Psoas muscle (tissue), 8 donors: Measurements from ENCODE around the gene OSBPL7. TPM values are rescaled to one million over a fixed set of nuclear protein-coding genes. Genes with fewer than 3 reads are reported as not detected.
A peak's percentile ranks its signal among the peaks of the same experiment; 100 is the strongest.

Experiments used
- ATAC-seq, 4 donors: fragments of 200-7000 bp; cut with Tn5 transposase; one replicate each; pipeline ENCODE4 v1.9.1; 2020; ENCODE audit warnings: moderate library complexity in 3 of 4, mild to moderate bottlenecking in 2 of 4
- DNase-seq, 2 donors: peaks; one replicate each; pipeline ENCODE4 v3.0.0-alpha.2; 2020
- H3K27ac ChIP-seq: fragments of 200-600 bp; one replicate; pipeline ENCODE4 v1.8.0; 2022
- H3K27me3 ChIP-seq, 3 donors: fragments of 200-600 bp in 1 of 3; one replicate each; pipeline versions ENCODE4 v1.6.1 to v1.8.0; 2013 to 2022; ENCODE audit warnings: low read length in 2 of 3, mild to moderate bottlenecking in 2 of 3, moderate library complexity in 1 of 3; ENCODE audit not compliant: insufficient read depth in 3 of 3
- H3K36me3 ChIP-seq, 2 donors: fragments of 200-600 bp in 1 of 2; one replicate each; pipeline versions ENCODE4 v1.6.1 to v1.8.0; 2013 to 2022; ENCODE audit warnings: low read depth in 1 of 2, mild to moderate bottlenecking in 1 of 2, moderate library complexity in 1 of 2; ENCODE audit not compliant: insufficient read depth in 1 of 2
- H3K4me1 ChIP-seq: fragments of 200-600 bp; one replicate; pipeline ENCODE4 v1.8.0; 2022
- H3K4me3 ChIP-seq: fragments of 200-600 bp; one replicate; pipeline ENCODE4 v1.8.0; 2022; ENCODE audit warnings: mild to moderate bottlenecking
- H3K9me3 ChIP-seq: fragments of 200-600 bp; one replicate; pipeline ENCODE4 v1.8.0; 2022
- CTCF ChIP-seq: fragments of 200-600 bp; IDR thresholded peaks from one replicate; pipeline ENCODE4 v1.8.0; 2022; ENCODE audit warnings: antibody characterized with exemption
- WGBS, 3 donors: extraction: QIAGEN DNeasy Blood & Tissue Kit; methylation state at CpG; one replicate each; pipeline versions ENCODE4 v1.1.6 to v1.1.7; 2013; 5-methylcytosine and 5-hydroxymethylcytosine counted together
- intact Hi-C, 2 donors: fragments of 100-400 bp; cut with DNase I; formaldehyde crosslinking; loops; one replicate each; pipeline versions ENCODE4 v1.11.0 to v1.14.2; 2022
- polyA plus RNA-seq, 3 donors: library from polyadenylated mRNA; stranded (reverse); fragments of 200-250 nt; gene quantifications; one replicate each; pipeline ENCODE4 v1.2.3, GENCODE V29; 2013
- total RNA-seq, 4 donors: library from RNA; stranded (reverse); fragmentation: NEBNext Ultra II Directional in 2 of 4; extraction: Animal tissue kit (Norgen Biotek cat#: 25700) in 2 of 4; gene quantifications; one replicate each; pipeline versions ENCODE4 v1.2.1 to v1.2.4, GENCODE V29; 2021 to 2023
- donor health status: healthy with polysubstance abuse.
- donor health status: DM: no; HTN: no; CAD: no; lungs with moderate emphysema.
- donor health status: Bipolar disorder and iron deficiency.
- donor health status: healthy.
- donor health status: DM: yes; HTN: yes; CAD: no.
- donor health status: DM: no; HTN: no; CAD: no.
- donor health status: DM: no; HTN: no; CAD: no.
- donor health status: DM: yes; HTN: yes; CAD: no.

OSBPL7 gene
- total and polyA plus RNA-seq, 7 donors = 0.95 to 23.4 (median 2.6) TPM

- Histone ChIP-seq H3K4me1 (peaks cover 21% of the 10 kb centered on the region), H3K27me3 (no peaks in the 10 kb centered on the region), H3K9me3 (no peaks in the 10 kb centered on the region), H3K36me3 (peaks cover 0 to 68% of the 10 kb centered on the region in 2 donors), H3K4me3 (peak overlapping the region; percentile 84), H3K27ac (peak overlapping the region; percentile 92)
- DNase-seq = peak in 1 of 2 donors; percentile 51
- intact Hi-C loops = no loop called here
- no peak for ATAC-seq
- 44 to 74% (median 51%) methylated on average over 10 of the region's 10 CpGs for WGBS, 3 donors
- TF ChIP-seq CTCF = no peak
Observed at GRCh38 chr17:47819475-47819874, 2.1 kb downstream of the OSBPL7 start.

GRCh38 chr17:47818002-47818695 is 3.4 kb downstream of the OSBPL7 start:
- peaks cover 0 to 68% of the 10 kb centered on the region in 2 donors for H3K36me3 ChIP-seq
- intact Hi-C loops = no loop called here
- no peak overlapping the region for H3K27ac ChIP-seq
- H3K4me1 ChIP-seq = peaks cover 21% of the 10 kb centered on the region
- no peaks in the 10 kb centered on the region for H3K9me3 ChIP-seq
- H3K27me3 ChIP-seq = no peaks in the 10 kb centered on the region
- WGBS, 3 donors = 90 to 94% (median 93%) methylated on average over 11 of the region's 11 CpGs
- no peak overlapping the region for H3K4me3 ChIP-seq
- no peak for TF ChIP-seq CTCF
- ATAC-seq (no peak), DNase-seq (no peak)

GRCh38 chr17:47816947-47817346 is 4.6 kb downstream of the OSBPL7 start:
- intact Hi-C loops = no loop called here
- Histone ChIP-seq H3K27ac (no peak overlapping the region), H3K9me3 (no peaks in the 10 kb centered on the region), H3K4me1 (peaks cover 14% of the 10 kb centered on the region), H3K27me3 (no peaks in the 10 kb centered on the region), H3K36me3 (peaks cover 0 to 76% of the 10 kb centered on the region in 2 donors), H3K4me3 (no peak overlapping the region)
- TF ChIP-seq CTCF = no peak
- 95 to 96% (median 96%) methylated on average over 10 of the region's 10 CpGs for WGBS, 3 donors
- ATAC-seq = no peak
- DNase-seq = no peak

- Histone ChIP-seq H3K27ac (no peak overlapping the region), H3K9me3 (no peaks in the 10 kb centered on the region), H3K4me1 (peaks cover 17% of the 10 kb centered on the region), H3K36me3 (peaks cover 0 to 80% of the 10 kb centered on the region in 2 donors), H3K27me3 (no peaks in the 10 kb centered on the region), H3K4me3 (no peak overlapping the region)
- DNase-seq (no peak), ATAC-seq (no peak)
- 90 to 93% (median 90%) methylated on average over 20 to 21 of the region's 21 CpGs for whole genome bisulfite sequencing, 3 donors
- TF ChIP-seq CTCF = no peak
- intact Hi-C loops = no loop called here
Observed at GRCh38 chr17:47816111-47816735, 5.4 kb downstream of the OSBPL7 start.
